ENCODE data around the gene PLPPR1.

DNA sequence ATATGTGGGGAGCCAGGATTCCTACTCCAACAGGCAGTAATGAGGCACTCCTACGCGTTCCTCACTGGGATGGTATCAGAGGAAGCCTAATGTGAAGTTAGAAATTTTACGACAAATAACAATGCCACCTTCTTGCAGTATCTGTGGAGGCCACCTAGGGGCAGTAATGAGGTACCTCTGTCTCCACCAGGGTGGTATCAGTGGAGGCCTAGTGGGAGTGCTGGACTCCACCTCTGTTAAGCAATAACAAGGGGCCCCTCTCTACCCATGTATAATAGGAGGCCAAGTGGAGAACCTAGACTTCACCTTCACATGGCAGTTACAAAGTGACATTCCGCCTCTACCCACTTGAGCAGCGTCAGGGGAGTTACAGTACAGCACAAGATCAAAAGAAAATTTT is 147.9 kb downstream of the PLPPR1 start:
- no peak for TF ChIP-seq TCF4 (CRISPR knock-in tag; IDR thresholded peaks at IDR 0.05; ENCODE audit: borderline replicate concordance)
- no peak for TF ChIP-seq PPARA (CRISPR knock-in tag; IDR thresholded peaks at IDR 0.05; ENCODE audit: borderline replicate concordance)
- TF ChIP-seq BACH2 (CRISPR knock-in tag; IDR thresholded peaks at IDR 0.05; ENCODE audit: borderline replicate concordance) = no peak
- no peak for TF ChIP-seq ESRRG (CRISPR knock-in tag; IDR thresholded peaks at IDR 0.05)
- TF ChIP-seq CSDC2 (CRISPR knock-in tag; IDR thresholded peaks at IDR 0.05) = no peak
- TF ChIP-seq TOX (CRISPR knock-in tag; IDR thresholded peaks at IDR 0.05; ENCODE audit: borderline replicate concordance) = no peak
